NCI-H2029 treated with DMSO at 0.1 percent for 48 hours (cell line): ENCODE measurements around the gene F12.
"Not testable (repeated sequence)": the region's sequence is repeated elsewhere in the genome, so short reads cannot be mapped to it uniquely, and the experiment has no call there.

Experiments
- DNase-seq: peaks from one replicate; lab custom pipeline; 2025; lab: John Stamatoyannopoulos, UW

Gene F12

DNA sequence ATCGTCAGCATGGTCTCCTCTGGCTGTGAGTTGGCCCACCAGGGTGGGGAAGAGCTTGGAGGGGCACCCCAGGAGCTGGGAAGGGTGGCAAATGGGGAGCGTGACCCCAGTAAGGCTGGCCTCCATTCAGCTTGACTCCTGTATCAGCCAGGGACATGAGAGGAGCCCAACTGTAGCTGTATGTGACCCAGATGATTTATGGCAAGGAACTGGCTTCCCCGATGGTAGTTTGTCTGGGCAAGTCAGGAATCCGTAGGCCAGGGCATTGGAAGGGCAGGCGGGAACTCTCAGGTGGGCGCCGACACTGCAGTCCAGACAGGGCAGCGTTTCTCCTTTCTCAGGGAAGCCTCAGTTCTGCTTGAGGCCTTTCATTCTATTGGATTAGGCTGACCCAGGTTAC, 22.8 kb downstream of the F12 start:
- no peak for DNase-seq

DNA sequence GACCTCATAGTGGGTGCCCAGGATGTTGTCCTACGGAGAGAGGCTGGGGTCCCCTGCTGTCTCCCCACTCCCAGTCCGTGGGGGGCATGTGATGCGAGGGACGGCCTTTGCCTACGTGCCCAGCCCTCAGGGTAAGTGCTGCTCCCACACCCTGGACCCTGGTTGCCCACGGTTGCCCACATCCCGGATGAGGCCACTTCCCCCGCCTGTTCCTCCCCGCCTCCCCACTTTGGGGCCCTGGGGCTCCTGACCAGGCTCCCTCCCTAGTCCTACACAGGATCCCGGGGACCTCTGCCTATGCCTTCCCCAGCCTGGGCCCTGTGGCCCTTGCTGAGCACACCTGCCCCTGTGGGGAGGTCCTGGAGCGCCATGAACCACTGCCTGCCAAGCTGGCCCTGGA, 23.6 kb downstream of the F12 start:
- no peak for DNase-seq

GRCh38 chr5:177384134-177384533, 25.2 kb downstream of the F12 start, which contains the start of gene SLC34A1:
Gene SLC34A1, plus strand, starts transcription at chr5:177384434. Its CDS starts 1,308 bp downstream, at chr5:177385742.
- DNase-seq = no peak

- no peak for DNase-seq
Measured at GRCh38 chr5:177383181-177383580, 26.2 kb downstream of the F12 start.

DNA sequence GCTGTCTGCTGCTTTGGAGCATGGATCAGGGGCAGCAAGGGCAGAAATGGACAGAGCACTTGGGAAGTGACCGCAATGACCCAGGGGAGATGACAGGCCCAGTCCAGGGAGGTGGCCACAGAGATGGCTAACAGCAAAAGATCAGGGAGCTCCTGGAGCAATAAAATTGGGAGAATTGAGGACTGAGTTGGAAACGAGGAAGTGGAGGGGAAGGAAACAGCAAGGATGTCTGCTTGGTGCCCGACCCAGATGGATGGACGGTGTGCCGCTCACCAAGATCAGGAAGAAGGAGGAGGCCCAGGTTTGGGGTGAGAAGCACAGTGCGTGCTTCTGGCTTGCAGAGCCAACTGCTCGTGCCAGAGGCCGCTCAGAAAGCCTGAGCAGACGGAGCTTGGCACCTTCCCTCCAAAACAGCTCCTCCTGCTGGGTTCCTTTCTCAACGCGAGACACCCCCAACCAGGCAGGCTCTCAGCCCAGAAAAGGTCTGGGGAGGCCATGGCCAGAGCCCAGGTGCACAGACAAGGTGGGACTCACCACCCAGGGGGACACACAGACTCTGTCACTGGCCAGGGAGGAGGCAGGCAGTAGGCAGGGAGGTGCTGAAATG, 26.8 kb downstream of the F12 start:
- DNase-seq = no peak

DNA sequence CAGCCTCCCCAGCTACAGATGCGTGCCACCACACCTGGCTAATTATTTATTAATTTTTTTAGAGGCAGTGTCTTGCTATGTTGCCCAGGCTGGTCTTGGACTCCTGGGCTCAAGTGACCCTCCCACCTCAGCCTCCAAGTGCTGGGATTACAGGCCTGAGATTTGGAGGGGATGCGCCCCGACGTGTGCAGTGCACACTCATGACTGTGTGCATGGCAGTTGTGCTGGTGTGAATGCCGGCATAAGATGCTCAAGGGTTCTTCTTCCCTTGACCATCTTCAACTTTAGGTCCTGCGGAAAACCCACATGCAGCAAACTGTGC, 28.6 kb downstream of the F12 start:
- DNase-seq = no peak

- DNase-seq = no peak
Measured at GRCh38 chr5:177378884-177379883, 30.2 kb downstream of the F12 start.

GRCh38 chr5:177377851-177378776, 31.2 kb downstream of the F12 start:
- DNase-seq = no peak

DNA sequence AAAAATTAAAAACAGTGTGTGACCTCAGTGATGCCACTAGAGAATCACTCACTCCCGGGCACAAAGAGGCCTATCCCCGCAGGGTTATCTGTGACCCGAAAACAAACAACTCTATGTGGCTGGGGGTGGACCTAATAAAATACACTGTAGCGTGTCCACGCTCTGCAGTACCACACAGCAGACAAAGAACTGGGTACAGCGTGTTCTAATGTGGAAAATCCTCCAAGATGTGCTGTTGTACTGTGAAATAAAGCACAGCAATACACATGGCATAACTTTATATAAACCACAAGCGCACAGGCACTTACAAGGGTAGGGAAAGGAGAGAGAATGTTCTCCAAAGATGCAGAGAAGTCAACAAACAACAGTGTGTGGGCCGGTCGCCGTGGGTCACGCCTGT, 33.3 kb downstream of the F12 start:
- DNase-seq = no peak

- not testable (repeated sequence) for DNase-seq
Measured at GRCh38 chr5:177375516-177375915, 33.8 kb downstream of the F12 start.

DNA sequence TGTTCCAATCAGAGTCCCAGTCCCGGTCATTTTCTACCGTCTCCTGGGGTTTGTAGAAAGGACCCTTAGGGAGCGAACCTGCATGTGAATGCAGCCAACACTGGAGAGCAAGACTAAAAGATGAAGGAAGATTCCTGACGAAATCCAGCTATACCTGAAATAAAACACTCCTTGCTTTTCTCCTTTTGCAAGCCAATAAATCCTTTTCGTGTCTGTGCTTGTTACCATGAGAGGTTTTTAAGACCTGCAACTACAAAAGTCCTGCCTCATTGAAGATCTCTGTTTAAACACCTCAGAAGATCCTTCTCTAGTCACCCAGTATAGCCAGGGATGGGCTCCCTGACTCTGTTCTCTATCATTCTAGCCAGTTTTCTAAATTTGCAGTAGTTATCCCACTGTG, 35.2 kb downstream of the F12 start:
- no peak for DNase-seq

DNA sequence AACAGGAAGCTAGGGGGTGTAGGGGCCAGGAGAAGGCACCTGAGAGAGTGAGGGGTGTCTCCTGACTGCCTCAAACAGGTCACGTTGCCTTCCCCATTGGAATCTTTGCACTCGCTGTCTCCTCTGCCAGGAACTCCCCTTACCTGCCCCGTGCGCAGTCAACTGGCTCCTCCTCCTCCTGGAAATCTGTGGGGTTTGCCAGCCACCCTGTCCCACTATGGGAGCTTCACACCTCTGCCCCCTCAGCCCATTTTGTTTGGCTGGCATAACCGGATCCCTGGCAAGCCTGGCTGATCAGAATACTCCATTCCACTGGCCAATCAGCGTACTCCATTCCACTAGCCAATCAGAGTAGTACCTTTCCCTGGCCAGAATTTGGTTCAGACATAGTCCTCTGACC, 35.6 kb downstream of the F12 start:
- DNase-seq = no peak

GRCh38 chr5:177372910-177373309, 36.5 kb downstream of the F12 start:
- DNase-seq = no peak

GRCh38 chr5:177372034-177372896, 37.1 kb downstream of the F12 start:
- DNase-seq = no peak

GRCh38 chr5:177371120-177372033, 38.0 kb downstream of the F12 start:
- no peak for DNase-seq

DNA sequence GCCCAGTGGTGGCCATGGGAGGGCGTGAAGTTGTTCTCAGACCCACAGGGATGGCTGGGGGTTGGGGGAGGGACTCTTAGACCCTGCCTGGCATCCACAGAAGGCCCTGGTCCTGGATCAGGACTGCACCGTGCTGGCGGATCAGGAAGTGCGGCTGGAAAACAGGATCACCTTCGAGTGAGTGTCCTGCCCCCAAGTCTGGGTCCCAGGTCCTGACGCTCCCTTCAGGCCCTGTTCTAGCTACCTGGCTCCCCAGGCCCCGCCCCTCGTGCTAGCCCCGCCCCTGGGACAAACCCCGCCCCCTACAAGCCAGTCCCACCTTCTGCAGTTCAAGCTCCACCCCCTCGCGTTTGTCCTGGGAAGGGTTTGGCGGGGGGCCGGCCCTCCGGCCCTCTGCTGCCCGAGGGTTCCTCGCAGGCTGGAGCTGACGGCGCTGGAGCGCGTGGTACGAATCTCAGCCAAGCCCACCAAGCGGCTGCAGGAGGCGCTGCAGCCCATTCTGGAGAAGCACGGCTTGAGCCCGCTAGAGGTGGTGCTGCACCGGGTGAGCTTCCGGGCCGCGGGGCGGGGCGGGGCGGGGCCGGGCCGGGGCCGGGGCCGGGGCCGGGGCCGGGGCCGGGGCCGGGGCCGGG, 38.8 kb downstream of the F12 start:
- DNase-seq = peak; percentile 61

DNA sequence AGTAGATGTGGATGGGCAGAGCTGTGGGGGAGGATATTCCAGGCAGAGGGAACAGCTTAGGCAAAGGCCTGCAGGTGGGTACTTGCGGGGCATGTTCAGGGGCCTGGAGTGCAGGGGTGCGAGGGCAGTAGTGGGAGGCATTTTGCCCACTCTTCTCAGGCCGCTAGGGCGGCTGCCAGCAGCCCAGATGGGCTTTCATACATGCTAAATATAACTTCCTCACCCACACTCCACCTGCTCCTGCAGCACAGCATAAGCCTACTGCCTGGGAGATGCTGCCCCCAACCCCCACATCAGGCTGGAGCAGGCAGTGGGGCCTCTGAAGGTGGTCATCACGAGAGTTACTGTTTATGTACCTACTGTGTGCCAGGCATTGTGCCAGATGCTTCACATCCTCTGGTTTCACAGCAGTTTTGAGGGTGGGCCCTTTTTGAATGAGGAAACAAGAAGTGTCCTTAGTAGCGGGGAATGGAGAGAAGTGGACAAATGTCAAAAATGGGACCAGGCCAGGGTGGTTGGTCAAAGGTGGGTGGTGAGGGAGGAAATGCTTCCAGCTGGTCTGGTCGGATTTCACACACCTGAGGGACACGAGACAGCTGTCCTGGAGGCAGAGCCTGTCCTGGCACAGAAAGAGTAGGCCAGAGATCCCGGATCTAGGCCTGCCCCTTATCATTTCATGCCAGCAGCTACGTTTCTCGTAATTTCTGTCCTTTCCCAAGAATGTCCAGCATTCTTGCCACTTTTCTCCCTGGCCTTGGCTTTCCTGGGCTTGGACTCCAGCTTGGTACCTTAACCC, 39.5 kb downstream of the F12 start:
- DNase-seq = no peak

DNA sequence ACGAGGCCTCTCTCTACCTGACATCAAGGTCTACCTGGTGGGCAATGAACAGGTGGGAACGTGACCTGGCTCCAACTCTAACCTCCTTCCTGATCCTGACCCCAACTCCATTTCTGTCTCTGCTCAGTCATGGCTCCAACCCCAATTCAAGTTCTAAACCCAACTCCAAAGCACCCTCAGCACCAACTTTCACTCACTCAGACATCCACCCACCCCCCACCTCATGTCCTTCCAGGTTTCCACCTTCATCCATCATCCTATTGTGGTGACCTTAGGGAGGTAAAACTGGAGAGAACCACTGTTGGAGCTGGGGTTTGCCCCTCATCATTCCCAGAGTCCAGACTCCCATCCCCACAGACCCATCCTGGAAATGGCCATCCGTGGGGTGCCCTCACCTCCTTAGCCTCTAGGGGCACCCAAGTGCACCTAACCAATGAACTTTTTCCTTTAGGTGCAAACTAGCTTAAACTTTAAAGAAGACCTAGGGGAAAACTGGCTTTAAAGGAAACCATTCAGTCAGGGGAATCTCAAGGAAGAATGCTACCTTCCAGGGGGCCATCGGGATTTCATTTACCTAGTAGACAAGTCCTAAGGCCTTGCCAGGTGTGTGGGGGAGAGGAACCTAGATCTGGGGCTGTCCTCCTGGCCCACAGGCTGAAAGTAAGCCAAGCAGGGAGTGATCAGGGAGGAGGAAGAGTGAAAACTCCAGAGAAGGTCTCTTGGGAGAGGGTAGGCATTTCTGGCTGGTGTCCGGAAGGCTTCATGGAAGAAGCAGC, 40.3 kb downstream of the F12 start:
- no peak for DNase-seq
